HepG2 (cell line): Measurements from ENCODE around the gene ST8SIA1. TPM values are rescaled to one million over a fixed set of nuclear protein-coding genes. Genes with fewer than 3 reads are reported as not detected.

Source experiments
- ATAC-seq: fragments of 200-7000 bp; cut with Tn5 transposase; 3 replicates; pipeline ENCODE4 v1.9.1; 2020; ENCODE audit warnings: mild to moderate bottlenecking, moderate library complexity
- BruUV-seq: library from RNA; stranded (reverse); fragments of 400-500 nt; replicated peaks from 2 replicates; lab custom pipeline; 2021; lab: Mats Ljungman, UMichigan
- CTCF ChIA-PET: fragments of 300-600 bp; formaldehyde crosslinking; extraction: SDS; loops from one replicate; lab custom pipeline; 2021; ENCODE audit warnings: low total read pairs, inconsistent platforms, low intra/inter-chr PET ratio; lab: Yijun Ruan, JAX
- POLR2A ChIA-PET: fragments of 350-600 bp; sonication (Branson Sonifier 250); formaldehyde crosslinking; loops from one replicate; lab custom pipeline; 2020; ENCODE audit warnings: antibody characterized with exemption, inconsistent platforms; lab: Yijun Ruan, JAX
- DNase-seq: peaks from one replicate; pipeline ENCODE4 v3.0.0-alpha.2; 2015; ENCODE audit warnings: low spot score
- FAIRE-seq: peaks from 3 replicates; lab custom pipeline; 2011; peaks lifted over from hg19 to GRCh38; lab: Jason Lieb, UNC
- H2AFZ ChIP-seq: one replicate; pipeline ENCODE4 v1.6.1; 2011; ENCODE audit warnings: low read length, inconsistent platforms
- H3K27ac ChIP-seq: fragments of 300-600 bp; 3 replicates; pipeline ENCODE4 v1.8.0; 2011; ENCODE audit warnings: mixed run types, mild to moderate bottlenecking, mixed read lengths, low read length, inconsistent platforms; ENCODE audit not compliant: insufficient read depth; ENCODE audit errors: extremely low read length
- H3K27me3 ChIP-seq, 2 experiments: fragments of 200-600 bp in 1 of 2; 2 replicates in 1 of 2; 3 replicates in 1 of 2; pipeline versions ENCODE4 v1.6.0 to v1.8.0; 2011; ENCODE audit warnings: low read length in 2 of 2, mild to moderate bottlenecking in 2 of 2, moderate library complexity in 2 of 2, inconsistent platforms in 1 of 2; ENCODE audit not compliant: insufficient read depth in 2 of 2, control insufficient read depth in 1 of 2
- H3K36me3 ChIP-seq, 2 experiments: fragments of 200-600 bp in 1 of 2; replicated peaks in 1 of 2; 2 replicates in 1 of 2; 3 replicates in 1 of 2; pipeline versions ENCODE4 v1.5.1 to v1.8.0; 2011; ENCODE audit warnings: low read length in 2 of 2, inconsistent platforms in 1 of 2; ENCODE audit not compliant: insufficient read depth in 2 of 2, control insufficient read depth in 1 of 2
- H3K4me1 ChIP-seq: 2 replicates; pipeline ENCODE4 v1.5.1; 2012; ENCODE audit warnings: low read length, inconsistent platforms; ENCODE audit not compliant: insufficient read depth
- H3K4me2 ChIP-seq: 2 replicates; pipeline ENCODE4 v1.6.0; 2011; ENCODE audit warnings: low read depth, low read length, inconsistent platforms
- H3K4me3 ChIP-seq, 3 experiments: fragments of 200-600 bp in 1 of 3; sonication (generic), shearing (Covaris generic) in 1 of 3; replicated peaks in 1 of 3; 2 replicates each; pipeline ENCODE4 v1.5.1; 2011 to 2016; ENCODE audit warnings: low read length in 3 of 3, inconsistent platforms in 2 of 3, low read depth in 2 of 3, mild to moderate bottlenecking in 2 of 3, control low read depth in 1 of 3, mixed read lengths in 1 of 3; ENCODE audit not compliant: insufficient read depth in 1 of 3
- H3K79me2 ChIP-seq: one replicate; pipeline ENCODE4 v1.6.1; 2011; ENCODE audit warnings: low read length, inconsistent platforms; ENCODE audit not compliant: insufficient read depth
- H3K9ac ChIP-seq: 2 replicates; pipeline ENCODE4 v1.6.0; 2011; ENCODE audit warnings: mild to moderate bottlenecking, low read depth, low read length, inconsistent platforms; ENCODE audit not compliant: insufficient read depth
- H3K9me3 ChIP-seq: 2 replicates; pipeline ENCODE4 v1.5.1; 2012; ENCODE audit warnings: mild to moderate bottlenecking, low read length
- H4K20me1 ChIP-seq: 2 replicates; pipeline ENCODE4 v1.6.0; 2011; ENCODE audit warnings: inconsistent platforms, mild to moderate bottlenecking, low read length, moderate library complexity; ENCODE audit not compliant: insufficient read depth
- CHD4 ChIP-seq: fragments of 200-600 bp; sonication (generic); IDR thresholded peaks from 2 replicates; pipeline ENCODE4 v1.7.0; 2017; ENCODE audit warnings: mild to moderate bottlenecking, low read length, borderline replicate concordance
- HNRNPUL1 ChIP-seq: fragments of 200-400 bp; formaldehyde crosslinking; IDR thresholded peaks from 2 replicates; pipeline ENCODE4 v1.6.1; 2017; ENCODE audit warnings: low read depth, mild to moderate bottlenecking, low read length, moderate library complexity
- RFX3 ChIP-seq: IDR thresholded peaks from 2 replicates; pipeline ENCODE4 v1.6.1; 2016; ENCODE audit warnings: missing biosample characterization, missing genetic modification reagents
- SP1 ChIP-seq, 2 experiments: fragments of 450-650 bp in 1 of 2; sonication (generic) in 1 of 2; formaldehyde crosslinking in 1 of 2; IDR thresholded peaks; 2 replicates each; pipeline versions ENCODE4 v1.4.0 to v1.6.1; 2016 to 2020; ENCODE audit warnings: missing genetic modification reagents in 1 of 2
- ZFP62 ChIP-seq: sonication (generic); formaldehyde crosslinking; IDR thresholded peaks from 2 replicates; pipeline ENCODE4 v1.4.0; 2020; ENCODE audit warnings: missing genetic modification reagents
- ZNF142 ChIP-seq: sonication (generic); formaldehyde crosslinking; IDR thresholded peaks from 2 replicates; pipeline ENCODE4 v1.4.0; 2020; ENCODE audit warnings: missing genetic modification reagents
- ZNF329 ChIP-seq: sonication (generic); formaldehyde crosslinking; IDR thresholded peaks from 2 replicates; pipeline ENCODE4 v1.9.0; 2021; ENCODE audit warnings: low read depth, mild to moderate bottlenecking, missing genetic modification reagents
- ZNF550 ChIP-seq: sonication (generic); formaldehyde crosslinking; IDR thresholded peaks from 2 replicates; pipeline ENCODE4 v1.4.0; 2020; ENCODE audit warnings: mild to moderate bottlenecking, missing genetic modification reagents, borderline replicate concordance
- ZNF605 ChIP-seq: sonication (generic); formaldehyde crosslinking; IDR thresholded peaks from 2 replicates; pipeline ENCODE4 v1.8.0; 2022; ENCODE audit warnings: mild to moderate bottlenecking, missing genetic modification reagents
- WGBS: methylation state at CpG from one replicate; pipeline ENCODE4 v1.1.6; 2017; ENCODE audit warnings: low lambda C conversion rate; 5-methylcytosine and 5-hydroxymethylcytosine counted together
- in situ Hi-C: cut with HindIII; loops from 2 replicates; pipeline ENCODE4 v1.10.0; 2017; ENCODE audit warnings: low pct_unique_long_range_greater_than_20kb; ENCODE audit not compliant: extremely low pct_ligation_motif_present
- intact Hi-C: fragments of 100-400 bp; cut with micrococcal nuclease; formaldehyde crosslinking; loops from one replicate; pipeline ENCODE4 v1.10.0; 2022; ENCODE audit not compliant: unreplicated experiment
- polyA plus RNA-seq, 8 experiments: library from polyadenylated mRNA; depleted of rRNA in 3 of 8; stranded (reverse) in 7 of 8; unstranded in 1 of 8; fragments of >200 nt; fragmentation: Illumina TruSeq in 4 of 8; extraction: Trizol in 4 of 8; gene quantifications; 2 replicates each; pipeline versions ENCODE4 v1.2.1 to v1.2.3, GENCODE V29; 2011 to 2016; ENCODE audit warnings: low read depth in 4 of 8, missing spikeins in 1 of 8, mixed read lengths in 1 of 8; ENCODE audit not compliant: insufficient read depth in 1 of 8
- total RNA-seq, 5 experiments: library from RNA; depleted of rRNA; stranded (reverse); fragments of >200 nt; fragmentation: Illumina TruSeq; extraction: Trizol; gene quantifications; 2 replicates each; pipeline ENCODE4 v1.2.3, GENCODE V29; 2016; ENCODE audit warnings: low read depth in 1 of 5

The ST8SIA1 gene
- total and polyA plus RNA-seq, 2 of the 13 experiments (the other 11 are each of a cell fraction or from before 2014, with no cell fraction given): not detected

DNA sequence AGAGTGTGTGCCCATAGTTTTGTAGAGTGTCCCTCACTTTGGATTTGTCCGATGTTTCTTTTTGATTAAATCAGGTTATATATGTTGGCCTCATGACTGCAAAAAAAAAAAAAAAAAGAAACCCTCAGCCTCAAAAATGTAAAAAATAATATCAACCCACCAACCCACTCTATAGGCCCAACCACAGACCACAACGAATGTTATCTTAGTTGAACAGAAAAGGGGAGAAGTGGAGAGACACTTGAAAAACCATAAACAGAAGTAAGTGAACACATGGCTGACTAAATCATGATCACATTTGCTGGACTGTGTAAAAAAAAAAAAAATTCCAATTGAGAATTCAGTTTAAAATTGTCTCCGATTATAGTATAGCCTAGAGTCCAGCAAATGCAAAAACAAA lies 45.5 kb upstream of the ST8SIA1 start:
- H2AFZ ChIP-seq: no peak overlapping the region
- H3K36me3 ChIP-seq: no peaks in the 10 kb centered on the region
- FAIRE-seq: no peak
- H3K9me3 ChIP-seq: no peaks in the 10 kb centered on the region
- no peak overlapping the region for H3K9ac ChIP-seq
- no peak for ATAC-seq
- ChIA-PET POLR2A (no interaction called here), CTCF (no interaction called here)
- in situ Hi-C loops (no loop called here), intact Hi-C loops (no loop called here)
- no peaks in the 10 kb centered on the region for H3K79me2 ChIP-seq
- no peak overlapping the region for H3K27ac ChIP-seq
- H3K4me1 ChIP-seq: no peaks in the 10 kb centered on the region
- no peak overlapping the region for H3K4me2 ChIP-seq
- TF ChIP-seq CHD4 (no peak), ZFP62 (CRISPR knock-in tag) (no peak), ZNF550 (CRISPR knock-in tag) (no peak), ZNF605 (no peak), ZNF329 (no peak), HNRNPUL1 (no peak), RFX3 (CRISPR knock-in tag) (no peak), ZNF142 (CRISPR knock-in tag) (no peak), SP1 (IDR thresholded peaks at IDR 0.05) (no peak), SP1 (CRISPR knock-in tag; IDR thresholded peaks at IDR 0.05) (no peak)
- no peak overlapping the region for H3K4me3 ChIP-seq
- 2% methylated on average over 3 of the region's 3 CpGs for WGBS
- no TSS peak for BruUV-seq
- no peaks in the 10 kb centered on the region; a peak in 1 of 5 replicates for H3K27me3 ChIP-seq
- no peak for DNase-seq
- no peaks in the 10 kb centered on the region for H4K20me1 ChIP-seq
